ENCODE measurements around the gene MYO1F.

DNA sequence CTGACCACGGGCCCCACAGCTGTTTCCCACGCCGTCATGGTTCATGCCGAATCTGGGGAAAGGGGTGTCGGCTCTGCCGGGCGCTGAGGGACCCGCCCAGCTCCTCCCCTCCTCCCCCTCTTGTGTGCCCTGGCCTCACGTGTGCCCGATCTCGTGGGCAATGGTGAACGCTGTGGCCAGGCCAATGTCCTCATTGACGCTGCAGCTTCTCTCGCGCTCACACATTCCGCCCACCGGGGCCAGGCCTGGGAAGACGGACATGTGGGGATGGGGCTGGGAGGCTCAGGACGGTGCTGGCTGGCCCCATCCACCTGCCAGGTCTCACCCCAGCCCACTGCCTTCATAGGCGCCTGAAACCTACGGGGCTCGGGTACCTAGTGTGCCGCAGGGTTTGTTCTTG lies 18.9 kb upstream of the MYO1F start:
- TF ChIP-seq, protein P1, sequence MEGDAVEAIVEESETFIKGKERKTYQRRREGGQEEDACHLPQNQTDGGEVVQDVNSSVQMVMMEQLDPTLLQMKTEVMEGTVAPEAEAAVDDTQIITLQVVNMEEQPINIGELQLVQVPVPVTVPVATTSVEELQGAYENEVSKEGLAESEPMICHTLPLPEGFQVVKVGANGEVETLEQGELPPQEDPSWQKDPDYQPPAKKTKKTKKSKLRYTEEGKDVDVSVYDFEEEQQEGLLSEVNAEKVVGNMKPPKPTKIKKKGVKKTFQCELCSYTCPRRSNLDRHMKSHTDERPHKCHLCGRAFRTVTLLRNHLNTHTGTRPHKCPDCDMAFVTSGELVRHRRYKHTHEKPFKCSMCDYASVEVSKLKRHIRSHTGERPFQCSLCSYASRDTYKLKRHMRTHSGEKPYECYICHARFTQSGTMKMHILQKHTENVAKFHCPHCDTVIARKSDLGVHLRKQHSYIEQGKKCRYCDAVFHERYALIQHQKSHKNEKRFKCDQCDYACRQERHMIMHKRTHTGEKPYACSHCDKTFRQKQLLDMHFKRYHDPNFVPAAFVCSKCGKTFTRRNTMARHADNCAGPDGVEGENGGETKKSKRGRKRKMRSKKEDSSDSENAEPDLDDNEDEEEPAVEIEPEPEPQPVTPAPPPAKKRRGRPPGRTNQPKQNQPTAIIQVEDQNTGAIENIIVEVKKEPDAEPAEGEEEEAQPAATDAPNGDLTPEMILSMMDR (IDR thresholded peaks at IDR 0.05; ENCODE audit: low read length), result no peak
- TF ChIP-seq EZH2 (IDR thresholded peaks at IDR 0.05; ENCODE audit: borderline replicate concordance, low read length), result no peak

Data from OCI-LY1 (cell line).